NT2/D1 (cell line): Measurements from ENCODE around the gene AKAP8L.

Source experiments
- YY1 ChIP-seq: IDR thresholded peaks from 2 replicates; pipeline ENCODE4 v1.6.1; 2011; ENCODE audit not compliant: insufficient read length, insufficient read depth
- ZNF274 ChIP-seq: IDR thresholded peaks from 2 replicates; pipeline ENCODE4 v1.6.1; 2011; ENCODE audit warnings: mild to moderate bottlenecking, low read depth, low read length

DNA sequence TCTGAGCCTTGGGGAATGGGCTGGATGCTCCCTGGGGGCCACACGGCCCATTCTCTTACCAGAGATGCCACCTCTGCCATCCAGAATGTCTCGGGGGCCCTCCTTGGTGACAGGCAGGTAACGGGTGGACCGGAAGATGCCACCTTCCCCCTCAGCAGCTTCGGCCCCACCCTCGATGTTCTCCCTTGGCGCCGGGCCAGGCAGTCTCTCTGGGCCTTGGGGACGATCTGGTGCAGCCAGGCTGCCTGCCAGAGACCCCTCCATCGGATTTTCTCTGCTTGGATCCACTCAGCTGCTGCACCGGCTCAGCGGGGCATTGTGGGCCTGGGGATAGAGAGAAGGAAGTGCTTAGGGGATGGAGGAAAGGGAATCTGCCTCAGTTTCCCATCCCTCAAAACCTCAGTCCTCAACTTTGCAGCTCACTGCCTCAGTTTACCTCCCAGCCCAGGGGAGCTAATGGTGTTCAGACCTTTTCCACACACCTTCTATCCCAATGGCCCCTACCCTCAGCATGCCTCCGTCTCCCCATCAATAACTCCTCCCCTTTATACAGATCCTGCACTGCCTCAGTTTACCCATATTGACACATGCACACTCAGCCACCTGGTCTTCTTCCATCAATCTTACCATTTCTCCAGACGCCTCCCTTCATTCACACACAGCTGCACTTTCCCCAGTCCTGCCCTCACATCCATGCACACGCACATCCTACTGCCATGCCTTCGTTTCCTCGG is 29.4 kb upstream of the AKAP8L start:
- no peak for TF ChIP-seq YY1
- no peak for TF ChIP-seq ZNF274
